OCI-M2 (cell line): ENCODE data around the gene CYP27B1.
"Not testable (repeated sequence)": the region's sequence is repeated elsewhere in the genome, so short reads cannot be mapped to it uniquely, and the experiment has no call there.

Experiments used
- DNase-seq: peaks from one replicate; lab custom pipeline; 2025; ENCODE audit not compliant: unreplicated experiment; lab: John Stamatoyannopoulos, UW

CYP27B1 gene

DNA sequence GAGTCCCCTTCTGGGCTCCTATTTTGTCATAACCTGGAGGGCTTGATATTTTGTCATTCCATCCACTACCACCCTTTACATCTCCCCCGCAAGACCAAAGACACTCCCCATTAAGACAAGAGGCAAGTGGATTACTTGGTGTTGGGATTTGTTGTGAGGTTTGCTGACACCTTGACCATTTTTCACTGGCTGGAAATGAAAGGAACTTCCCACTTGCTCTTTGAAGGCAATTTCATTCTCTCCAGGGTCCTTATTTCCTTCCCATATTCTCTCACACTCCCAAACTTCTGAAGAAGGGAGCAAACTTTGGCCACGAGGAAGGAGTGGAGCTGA lies 43.3 kb downstream of the CYP27B1 start:
- DNase-seq = no peak

DNA sequence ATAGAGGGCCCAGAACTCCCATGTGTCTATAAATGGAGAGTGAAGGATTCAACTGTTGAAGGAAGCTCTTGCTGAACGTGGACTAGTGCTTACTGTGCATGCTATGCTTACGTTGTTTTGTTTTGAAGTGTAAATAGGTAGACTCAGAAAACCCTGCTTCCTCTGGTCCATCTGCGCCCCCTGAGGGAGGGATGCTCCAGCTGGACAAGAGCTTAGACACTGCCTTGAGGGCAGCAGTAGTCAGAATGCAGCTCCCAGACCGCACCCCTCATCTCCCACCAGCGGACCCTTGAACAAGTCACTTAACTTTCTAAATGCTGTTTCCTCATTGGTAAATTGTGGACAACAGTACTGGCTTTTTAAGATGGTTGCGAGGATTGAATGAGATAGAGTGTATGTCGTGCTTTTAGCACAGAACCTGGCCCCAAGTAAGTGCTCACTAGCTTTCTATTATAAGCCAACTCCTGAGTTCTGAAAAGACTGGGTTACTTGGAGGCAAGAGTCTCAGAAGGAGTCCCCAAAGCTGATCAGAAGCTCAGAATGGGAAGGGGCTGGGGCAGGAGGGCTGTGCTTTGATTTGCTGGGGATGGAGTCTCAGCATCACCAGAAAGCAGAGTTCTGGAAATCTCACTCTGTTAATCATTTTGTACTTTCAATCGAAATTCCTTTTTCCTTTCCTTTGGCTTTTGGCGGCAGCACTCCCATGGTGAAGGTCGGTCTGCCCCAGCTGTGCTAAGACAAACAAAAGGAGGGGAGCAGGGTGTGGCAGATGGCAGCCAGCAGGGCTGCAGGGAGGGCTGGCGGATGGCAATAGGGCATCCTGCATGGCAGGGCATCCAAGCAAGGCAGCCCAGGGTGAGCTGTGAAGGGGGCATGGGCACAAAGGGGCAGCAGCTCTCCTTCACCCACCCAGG lies 43.9 kb downstream of the CYP27B1 start:
- DNase-seq = no peak

DNA sequence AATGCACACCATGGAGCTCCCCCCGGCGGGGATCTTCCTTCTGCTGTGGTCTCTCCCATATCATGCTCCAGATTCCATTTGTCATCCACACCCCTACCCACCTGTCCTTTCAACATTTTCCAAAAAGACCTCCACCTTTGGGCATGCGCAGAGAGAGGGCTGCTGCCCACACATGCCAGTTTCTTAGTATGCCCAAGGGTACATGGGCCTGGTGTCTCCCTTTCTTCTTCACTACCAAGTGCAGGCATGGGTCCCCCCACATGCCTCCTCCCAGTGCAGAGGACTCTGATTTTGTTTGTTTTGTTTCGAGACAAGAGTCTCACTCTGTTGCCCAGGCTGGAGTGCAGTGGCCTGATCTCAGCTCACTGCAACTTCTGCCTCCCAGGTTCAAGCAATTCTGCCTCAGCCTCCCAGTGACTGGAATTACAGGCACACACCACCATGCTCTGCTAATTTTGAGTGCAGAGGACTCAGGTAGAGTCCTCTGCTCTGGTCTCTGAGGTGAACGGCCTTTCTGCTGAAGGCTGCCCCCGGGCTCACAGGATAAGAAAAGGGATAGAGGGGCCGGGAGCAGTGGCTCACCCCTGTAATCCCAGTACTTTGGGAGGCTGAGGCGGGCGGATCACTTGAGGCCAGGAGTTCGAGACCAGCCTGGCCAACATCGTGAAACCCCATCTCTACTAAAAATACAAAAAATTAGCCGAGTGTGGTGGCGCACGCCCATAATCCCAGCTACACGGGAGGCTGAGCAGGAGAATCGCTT lies 44.9 kb downstream of the CYP27B1 start:
- DNase-seq = not testable (repeated sequence)

DNA sequence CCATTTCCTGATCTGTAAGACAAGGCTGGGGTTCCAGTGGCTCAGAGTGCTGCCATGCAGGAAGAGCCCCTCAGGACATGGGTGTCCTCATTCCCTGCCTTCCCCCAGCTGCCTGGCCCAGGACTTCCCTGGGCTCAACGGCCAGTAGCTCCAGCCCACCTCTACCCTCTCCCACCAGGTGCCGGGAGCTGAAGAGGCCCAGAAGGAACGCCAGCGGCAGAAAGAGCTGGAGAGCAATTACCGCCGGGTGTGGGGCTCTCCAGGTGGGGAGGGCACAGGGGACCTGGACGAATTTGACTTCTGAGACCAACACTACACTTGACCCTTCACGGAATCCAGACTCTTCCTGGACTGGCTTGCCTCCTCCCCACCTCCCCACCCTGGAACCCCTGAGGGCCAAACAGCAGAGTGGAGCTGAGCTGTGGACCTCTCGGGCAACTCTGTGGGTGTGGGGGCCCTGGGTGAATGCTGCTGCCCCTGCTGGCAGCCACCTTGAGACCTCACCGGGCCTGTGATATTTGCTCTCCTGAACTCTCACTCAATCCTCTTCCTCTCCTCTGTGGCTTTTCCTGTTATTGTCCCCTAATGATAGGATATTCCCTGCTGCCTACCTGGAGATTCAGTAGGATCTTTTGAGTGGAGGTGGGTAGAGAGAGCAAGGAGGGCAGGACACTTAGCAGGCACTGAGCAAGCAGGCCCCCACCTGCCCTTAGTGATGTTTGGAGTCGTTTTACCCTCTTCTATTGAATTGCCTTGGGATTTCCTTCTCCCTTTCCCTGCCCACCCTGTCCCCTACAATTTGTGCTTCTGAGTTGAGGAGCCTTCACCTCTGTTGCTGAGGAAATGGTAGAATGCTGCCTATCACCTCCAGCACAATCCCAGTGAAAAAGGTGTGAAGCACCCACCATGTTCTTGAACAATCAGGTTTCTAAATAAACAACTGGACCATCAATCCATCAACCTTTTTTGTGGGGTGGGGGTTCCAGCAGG lies 46.0 kb downstream of the CYP27B1 start:
- DNase-seq = no peak

DNA sequence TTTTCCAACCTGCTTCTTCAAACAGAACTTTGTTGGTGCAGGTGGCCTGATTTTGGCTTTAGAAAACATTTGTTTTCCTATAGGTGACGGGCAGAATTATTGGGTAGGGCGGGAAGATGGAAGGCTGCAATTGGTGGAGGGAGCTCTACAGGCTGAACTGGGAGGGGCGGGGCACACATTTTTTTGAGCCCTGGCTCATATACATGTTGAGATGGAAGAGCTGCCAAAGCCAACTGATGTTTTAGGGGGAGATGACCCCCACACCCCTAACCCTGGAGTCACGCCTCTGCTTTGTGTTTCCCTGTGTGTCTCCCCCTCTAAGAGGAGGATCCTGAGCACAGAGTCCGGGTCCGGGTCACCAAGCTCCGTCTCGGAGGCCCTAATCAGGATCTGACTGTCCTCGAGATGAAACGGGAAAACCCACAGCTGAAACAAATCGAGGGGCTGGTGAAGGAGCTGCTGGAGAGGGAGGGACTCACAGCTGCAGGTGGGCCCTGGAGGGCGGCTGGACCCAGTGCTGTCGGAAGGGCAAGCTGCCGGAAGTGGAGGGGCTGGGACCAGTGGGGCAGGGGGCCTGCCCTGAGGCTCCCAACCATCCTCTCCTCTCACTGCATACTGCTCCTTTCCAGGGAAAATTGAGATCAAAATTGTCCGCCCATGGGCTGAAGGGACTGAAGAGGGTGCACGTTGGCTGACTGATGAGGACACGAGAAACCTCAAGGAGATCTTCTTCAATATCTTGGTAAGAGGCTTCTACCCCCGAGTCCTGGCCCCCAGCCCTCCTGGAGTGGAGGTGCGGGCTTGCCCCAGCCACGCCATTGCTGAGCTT lies 46.9 kb downstream of the CYP27B1 start:
- no peak for DNase-seq

DNA sequence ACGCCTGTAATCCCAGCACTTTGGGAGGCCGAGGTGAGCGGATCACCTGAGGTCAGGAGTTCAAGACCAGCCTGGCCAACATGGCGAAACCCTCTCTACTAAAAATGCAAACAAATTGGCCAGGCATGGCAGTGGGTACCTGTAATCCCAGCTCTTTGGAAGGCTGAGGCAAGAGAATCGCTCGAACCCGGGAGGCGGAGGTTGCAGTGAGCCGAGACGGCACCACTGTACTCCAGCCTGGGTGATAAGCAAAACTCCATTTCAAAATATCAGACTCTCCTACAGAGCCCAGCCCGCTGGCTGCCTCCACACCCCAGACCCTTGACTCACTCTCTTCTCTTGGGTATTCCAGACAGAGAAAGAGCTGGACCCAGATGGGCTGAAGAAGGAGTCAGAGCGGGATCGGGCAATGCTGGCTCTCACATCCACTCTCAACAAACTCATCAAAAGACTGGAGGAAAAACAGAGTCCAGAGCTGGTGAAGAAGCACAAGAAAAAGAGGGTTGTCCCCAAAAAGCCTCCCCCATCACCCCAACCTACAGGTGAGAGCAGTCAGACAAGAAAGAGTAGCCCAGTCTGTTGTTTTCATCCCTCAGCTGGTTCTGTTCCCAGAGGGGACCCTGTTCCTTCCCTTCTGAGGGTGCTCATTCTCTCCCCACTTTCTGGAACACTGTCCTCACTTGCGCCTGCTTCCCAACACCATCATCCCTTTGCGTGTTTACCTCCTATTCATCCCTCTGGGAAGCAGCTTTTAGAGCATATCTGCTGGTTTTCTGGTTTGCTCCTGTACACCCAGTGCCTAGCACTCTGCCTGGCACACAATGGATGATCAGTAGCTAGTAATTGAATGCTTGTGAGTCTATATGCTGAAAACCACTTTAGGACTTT lies 48.0 kb downstream of the CYP27B1 start:
- DNase-seq = no peak

DNA sequence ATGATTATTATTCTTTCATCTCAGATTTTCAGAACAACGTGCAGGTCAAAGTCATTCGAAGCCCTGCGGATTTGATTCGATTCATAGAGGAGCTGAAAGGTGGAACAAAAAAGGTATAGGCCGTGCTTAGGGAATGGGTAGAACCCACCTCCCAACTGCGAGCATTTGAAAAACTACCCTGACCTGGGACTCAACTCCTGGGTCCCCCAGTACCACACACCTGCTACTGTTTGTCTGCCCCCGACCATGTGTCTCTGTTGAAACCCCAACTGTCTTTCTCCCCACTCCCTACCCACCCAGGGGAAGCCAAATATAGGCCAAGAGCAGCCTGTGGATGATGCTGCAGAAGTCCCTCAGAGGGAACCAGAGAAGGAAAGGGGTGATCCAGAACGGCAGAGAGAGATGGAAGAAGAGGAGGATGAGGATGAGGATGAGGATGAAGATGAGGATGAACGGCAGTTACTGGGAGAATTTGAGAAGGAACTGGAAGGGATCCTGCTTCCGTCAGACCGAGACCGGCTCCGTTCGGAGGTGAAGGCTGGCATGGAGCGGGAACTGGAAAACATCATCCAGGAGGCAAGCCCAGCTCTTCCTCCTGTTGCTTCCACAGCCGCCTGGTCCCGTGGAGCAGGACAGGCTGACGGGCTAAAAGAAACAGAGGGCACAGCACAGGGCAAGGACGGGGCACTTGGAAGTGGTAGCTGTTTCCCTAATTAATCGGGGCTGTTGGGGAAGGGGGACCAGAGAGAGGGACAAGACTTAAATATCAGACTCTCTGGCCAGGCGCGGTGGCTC lies 48.8 kb downstream of the CYP27B1 start:
- no peak for DNase-seq

DNA sequence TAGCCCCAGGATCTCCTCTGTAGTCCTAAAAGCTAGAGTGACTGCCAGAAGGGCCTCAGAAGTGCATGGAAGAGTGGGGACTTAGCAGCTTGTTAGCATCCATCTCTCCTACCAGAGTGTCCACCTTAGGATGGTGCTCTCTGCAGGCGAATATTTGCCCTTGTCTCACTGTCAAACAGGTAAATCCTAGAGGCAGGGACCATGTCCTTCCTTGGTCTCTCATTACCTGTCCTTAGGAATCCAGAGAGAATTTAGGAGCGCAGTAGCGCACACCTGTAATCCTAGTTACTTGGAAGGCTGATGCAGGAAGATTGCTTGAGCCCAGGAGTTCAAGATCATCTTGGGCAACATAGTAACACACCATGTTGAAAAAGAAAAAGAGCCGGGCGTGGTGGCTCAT lies 49.7 kb downstream of the CYP27B1 start:
- DNase-seq = no peak

DNA sequence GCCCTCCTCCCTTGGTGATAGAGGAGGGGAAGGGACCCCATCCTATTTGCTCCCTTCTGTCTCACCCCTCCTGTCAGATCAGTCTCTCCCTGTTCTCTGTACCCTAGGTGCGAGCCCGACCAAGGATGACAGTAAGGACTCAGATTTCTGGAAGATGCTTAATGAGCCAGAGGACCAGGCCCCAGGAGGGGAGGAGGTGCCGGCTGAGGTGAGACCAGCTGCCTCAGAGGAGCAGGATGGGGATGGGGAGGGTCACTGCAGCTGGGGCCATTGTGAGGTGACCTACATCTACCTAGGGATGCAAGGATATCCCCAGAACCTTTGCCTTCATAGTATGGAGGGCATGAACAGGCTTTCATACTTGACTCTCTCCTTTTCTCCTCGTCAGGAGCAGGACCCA lies 50.6 kb downstream of the CYP27B1 start:
- DNase-seq = no peak

DNA sequence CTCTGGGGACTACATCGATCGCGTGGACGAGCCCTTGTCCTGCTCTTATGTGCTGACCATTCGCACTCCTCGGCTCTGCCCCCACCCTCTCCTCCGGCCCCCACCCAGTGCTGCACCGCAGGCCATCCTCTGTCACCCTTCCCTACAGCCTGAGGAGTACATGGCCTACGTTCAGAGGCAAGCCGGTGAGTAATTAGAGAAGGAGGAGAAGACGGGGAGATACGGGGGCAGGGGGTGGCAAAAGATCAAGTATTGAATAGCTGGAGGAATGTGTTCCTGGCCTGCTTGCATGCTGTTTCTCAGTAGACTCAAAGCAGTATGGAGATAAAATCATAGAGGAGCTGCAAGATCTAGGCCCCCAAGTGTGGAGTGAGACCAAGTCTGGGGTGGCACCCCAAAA lies 51.1 kb downstream of the CYP27B1 start:
- DNase-seq = no peak

DNA sequence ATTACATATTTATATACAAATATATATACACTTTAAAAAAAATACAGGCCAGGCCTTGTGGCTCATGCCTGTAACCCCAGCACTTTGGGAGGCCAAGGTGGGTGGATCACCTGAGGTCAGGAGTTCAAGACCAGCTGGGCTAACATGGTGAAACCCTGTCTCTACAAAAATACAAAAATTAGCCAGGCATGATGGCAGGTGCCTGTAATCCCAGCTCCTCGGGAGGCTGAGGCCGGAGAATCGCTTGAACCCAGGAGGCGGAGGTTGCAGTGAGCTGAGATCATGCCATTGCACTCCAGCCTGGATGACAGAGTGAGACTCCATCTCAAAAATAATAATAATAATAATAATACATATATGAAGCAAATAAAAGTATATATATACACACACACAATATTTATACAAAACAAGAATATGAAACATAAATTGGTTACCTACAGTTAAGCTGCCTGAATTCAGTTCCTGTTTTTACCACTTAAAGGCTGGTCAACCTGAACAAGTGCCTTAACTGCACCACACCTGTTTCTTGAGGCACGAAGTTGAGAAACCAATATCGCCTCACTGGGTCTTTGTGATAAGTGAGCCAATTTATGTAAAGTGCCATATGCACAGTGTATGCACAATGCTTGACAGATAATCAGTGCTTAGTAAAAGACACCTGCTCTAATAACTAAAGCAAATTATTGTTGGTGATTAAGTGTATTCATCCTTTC lies 51.7 kb downstream of the CYP27B1 start:
- not testable (repeated sequence) for DNase-seq

DNA sequence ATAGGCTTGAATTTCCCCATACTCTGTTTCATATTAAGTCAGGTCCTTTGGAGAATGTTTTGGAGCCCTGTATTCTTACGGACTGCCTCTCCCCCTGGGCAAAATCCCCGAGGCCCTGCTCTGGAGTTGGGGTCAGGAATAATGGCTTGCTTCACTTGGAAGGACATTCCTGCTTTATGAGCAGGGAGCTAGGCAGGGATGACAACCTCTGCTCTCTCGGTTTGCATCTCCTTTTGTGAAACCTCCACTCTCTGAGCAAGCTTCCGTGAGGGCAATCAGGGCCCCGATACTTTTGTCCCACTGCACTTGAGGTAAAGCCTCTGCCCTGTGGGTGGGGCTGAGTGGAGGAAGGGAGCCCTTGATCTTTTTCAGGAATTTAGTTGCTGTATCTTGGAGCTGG lies 53.7 kb downstream of the CYP27B1 start:
- no peak for DNase-seq

DNA sequence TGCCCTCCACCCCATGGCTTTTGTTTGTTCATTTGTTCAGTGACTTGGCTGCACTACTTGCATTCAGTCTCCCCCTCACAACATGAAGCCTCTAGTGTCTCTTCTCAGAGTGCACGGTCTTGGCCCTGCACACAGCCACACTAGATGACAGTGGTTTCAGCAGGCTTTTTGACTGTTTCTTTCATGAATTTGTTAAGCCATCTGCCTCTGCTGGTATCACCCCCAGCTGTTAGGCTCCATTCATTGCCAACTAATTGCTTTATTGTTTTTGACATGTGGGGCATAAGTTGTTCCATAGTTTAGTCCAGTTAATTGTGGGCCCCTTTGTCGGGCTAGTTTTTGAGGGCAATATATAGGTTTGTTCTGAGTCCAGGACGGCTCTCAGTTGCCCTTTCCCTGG lies 54.2 kb downstream of the CYP27B1 start:
- no peak for DNase-seq
